IMR-90 (cell line): ENCODE results near the gene EEF2K.

ENCODE experiments used
- BHLHE40 ChIP-seq: fragments of 150-350 bp; IDR thresholded peaks from 2 replicates; pipeline ENCODE4 v1.6.1; 2016; ENCODE audit warnings: mild to moderate bottlenecking, low read depth, low read length
- CEBPB ChIP-seq: IDR thresholded peaks from 2 replicates; pipeline ENCODE4 v1.6.1; 2012; ENCODE audit warnings: low read depth, low read length, improper control_type of control experiment
- MAFK ChIP-seq: IDR thresholded peaks from 2 replicates; pipeline ENCODE4 v1.6.1; 2012; ENCODE audit warnings: low read depth, low read length, improper control_type of control experiment
- MXI1 ChIP-seq: IDR thresholded peaks from 2 replicates; pipeline ENCODE4 v1.6.1; 2012; ENCODE audit warnings: low read depth, mild to moderate bottlenecking, low read length, moderate library complexity, borderline replicate concordance
- NFE2L2 ChIP-seq: fragments of 150-350 bp; IDR thresholded peaks from 2 replicates; pipeline ENCODE4 v1.6.1; 2016; ENCODE audit warnings: low read depth, mild to moderate bottlenecking, low read length
- POLR2A ChIP-seq: IDR thresholded peaks from 2 replicates; pipeline ENCODE4 v1.6.1; 2012; ENCODE audit warnings: mild to moderate bottlenecking, low read depth, low read length
- RAD21 ChIP-seq: IDR thresholded peaks from 2 replicates; pipeline ENCODE4 v1.6.1; 2012; ENCODE audit warnings: low read length, improper control_type of control experiment
- USF2 ChIP-seq: fragments of 150-350 bp; IDR thresholded peaks from 2 replicates; pipeline ENCODE4 v1.6.1; 2017; ENCODE audit warnings: mild to moderate bottlenecking, antibody characterized with exemption, low read length, low read depth
- TF ChIP-seq, protein P1 (sequence below): conservative IDR thresholded peaks from 2 replicates; pipeline ENCODE4 v1.5.1; 2012; ENCODE audit warnings: mild to moderate bottlenecking, low read depth, low read length, improper control_type of control experiment

GRCh38 chr16:22193063-22193411 is 13.0 kb upstream of the EEF2K start:
- TF ChIP-seq USF2 (no peak), RAD21 (no peak), POLR2A (no peak), NFE2L2 (no peak), CEBPB (no peak), BHLHE40 (no peak), MAFK (no peak), MXI1 (no peak)
- TF ChIP-seq, protein P1, sequence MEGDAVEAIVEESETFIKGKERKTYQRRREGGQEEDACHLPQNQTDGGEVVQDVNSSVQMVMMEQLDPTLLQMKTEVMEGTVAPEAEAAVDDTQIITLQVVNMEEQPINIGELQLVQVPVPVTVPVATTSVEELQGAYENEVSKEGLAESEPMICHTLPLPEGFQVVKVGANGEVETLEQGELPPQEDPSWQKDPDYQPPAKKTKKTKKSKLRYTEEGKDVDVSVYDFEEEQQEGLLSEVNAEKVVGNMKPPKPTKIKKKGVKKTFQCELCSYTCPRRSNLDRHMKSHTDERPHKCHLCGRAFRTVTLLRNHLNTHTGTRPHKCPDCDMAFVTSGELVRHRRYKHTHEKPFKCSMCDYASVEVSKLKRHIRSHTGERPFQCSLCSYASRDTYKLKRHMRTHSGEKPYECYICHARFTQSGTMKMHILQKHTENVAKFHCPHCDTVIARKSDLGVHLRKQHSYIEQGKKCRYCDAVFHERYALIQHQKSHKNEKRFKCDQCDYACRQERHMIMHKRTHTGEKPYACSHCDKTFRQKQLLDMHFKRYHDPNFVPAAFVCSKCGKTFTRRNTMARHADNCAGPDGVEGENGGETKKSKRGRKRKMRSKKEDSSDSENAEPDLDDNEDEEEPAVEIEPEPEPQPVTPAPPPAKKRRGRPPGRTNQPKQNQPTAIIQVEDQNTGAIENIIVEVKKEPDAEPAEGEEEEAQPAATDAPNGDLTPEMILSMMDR: no peak
